GDM1 (cell line): ENCODE data around the gene TMEM132E.

Experiments
- DNase-seq: peaks from one replicate; lab custom pipeline; 2025; lab: John Stamatoyannopoulos, UW

Gene TMEM132E

DNA sequence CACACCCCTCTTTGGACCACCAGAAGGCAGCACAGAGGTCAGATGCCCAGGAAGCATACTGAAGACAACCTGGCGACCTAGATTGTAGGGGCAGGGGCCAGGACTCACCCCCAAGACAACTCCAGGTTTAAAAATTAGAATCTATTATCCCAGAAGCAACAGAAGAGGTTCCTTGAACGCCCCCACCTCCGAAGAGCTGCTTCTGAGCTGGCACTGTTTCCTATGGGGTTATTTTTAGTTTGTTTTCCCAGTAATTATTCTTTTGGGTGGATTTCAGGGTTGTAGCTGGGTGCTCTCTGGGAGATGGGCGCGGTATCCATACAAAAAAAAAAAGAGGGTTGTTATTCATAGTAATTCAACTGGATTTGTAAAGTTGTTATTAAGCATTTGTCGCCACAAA lies 10.4 kb upstream of the TMEM132E start:
- DNase-seq: no peak

- no peak for DNase-seq
These were observed 9.8 kb upstream of the TMEM132E start for GRCh38 chr17:34569591-34569990.

- DNase-seq: no peak
These were observed 8.9 kb upstream of the TMEM132E start for GRCh38 chr17:34570506-34570905.

GRCh38 chr17:34571428-34572130 lies 7.8 kb upstream of the TMEM132E start:
- no peak for DNase-seq

DNA sequence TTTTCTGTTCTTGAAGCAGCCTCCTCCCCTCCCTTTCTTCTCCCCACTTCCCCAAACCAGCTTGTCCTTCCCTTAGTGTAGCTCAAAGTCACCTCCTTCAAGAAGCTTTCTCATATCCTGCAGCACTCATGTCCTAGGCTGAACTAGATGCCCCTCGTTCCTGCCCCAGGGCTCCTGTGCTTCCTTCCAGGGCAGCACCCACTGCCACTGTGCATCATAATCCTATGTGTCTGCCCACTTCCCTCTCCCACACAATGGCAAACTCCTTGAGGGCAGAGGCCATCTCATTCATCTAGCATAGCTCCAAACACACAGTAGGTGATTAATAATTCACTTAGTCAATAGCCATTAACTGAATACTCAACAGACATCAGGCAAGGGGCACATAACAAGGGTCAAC lies 6.9 kb upstream of the TMEM132E start:
- no peak for DNase-seq

GRCh38 chr17:34575182-34575581 lies 4.2 kb upstream of the TMEM132E start:
- DNase-seq: no peak

DNA sequence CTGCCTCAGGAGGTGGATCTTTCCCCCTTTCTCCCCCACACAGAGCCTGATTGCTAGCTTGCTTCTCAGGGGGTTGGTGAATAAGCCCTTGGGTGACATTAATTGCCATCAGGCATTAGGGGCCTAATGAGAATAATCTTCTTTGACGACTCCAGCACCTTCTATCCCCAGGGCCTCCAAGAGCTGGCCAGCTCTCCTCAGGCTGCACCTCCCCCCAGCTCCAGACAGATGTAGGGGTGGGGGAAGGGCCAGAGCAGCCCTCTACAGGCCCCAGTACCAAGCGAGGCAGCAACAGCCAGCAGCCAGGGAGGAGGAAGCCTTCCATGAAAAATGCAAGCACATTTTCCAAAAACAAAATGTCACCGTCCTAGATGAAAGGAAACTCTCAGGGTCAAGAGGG lies 1.4 kb upstream of the TMEM132E start:
- no peak for DNase-seq

- DNase-seq: no peak
These were observed 746 bp upstream of the TMEM132E start for GRCh38 chr17:34578656-34579016.

DNA sequence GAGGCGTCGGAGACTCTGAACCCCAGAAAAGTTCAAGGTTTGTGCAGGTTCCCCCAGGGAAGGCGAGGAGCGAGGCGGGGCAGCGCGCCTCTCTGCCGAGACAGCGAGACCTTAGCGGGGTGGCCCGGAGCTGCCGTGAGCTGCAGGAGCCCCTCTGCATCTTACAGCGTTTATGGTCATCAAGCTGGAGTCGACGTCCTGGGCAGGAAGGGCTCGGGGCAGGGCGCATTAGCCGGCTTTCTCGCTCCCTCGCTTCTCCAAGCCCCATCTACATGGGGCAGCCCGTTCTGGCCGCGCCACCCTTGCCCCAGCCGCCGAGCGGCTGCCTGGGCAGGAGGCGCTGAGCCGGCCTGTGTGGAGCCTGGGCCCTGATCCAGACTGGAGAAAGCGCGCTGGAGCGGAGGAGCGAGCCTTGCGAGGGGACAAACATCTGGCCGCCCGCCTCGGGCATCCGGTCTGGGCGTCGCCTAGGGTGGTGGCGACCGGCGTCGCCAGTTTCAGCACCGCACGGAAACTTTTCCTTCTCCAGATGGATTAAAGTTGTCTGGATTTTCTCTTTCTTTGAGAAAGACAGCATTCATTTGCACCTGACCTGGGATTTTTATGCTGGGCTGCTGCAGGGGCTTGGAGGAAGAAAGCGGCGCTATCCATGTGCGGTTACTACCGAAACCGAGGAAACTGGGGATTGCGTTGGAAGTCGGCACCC lies 750 bp downstream of the TMEM132E start:
- no peak for DNase-seq

DNA sequence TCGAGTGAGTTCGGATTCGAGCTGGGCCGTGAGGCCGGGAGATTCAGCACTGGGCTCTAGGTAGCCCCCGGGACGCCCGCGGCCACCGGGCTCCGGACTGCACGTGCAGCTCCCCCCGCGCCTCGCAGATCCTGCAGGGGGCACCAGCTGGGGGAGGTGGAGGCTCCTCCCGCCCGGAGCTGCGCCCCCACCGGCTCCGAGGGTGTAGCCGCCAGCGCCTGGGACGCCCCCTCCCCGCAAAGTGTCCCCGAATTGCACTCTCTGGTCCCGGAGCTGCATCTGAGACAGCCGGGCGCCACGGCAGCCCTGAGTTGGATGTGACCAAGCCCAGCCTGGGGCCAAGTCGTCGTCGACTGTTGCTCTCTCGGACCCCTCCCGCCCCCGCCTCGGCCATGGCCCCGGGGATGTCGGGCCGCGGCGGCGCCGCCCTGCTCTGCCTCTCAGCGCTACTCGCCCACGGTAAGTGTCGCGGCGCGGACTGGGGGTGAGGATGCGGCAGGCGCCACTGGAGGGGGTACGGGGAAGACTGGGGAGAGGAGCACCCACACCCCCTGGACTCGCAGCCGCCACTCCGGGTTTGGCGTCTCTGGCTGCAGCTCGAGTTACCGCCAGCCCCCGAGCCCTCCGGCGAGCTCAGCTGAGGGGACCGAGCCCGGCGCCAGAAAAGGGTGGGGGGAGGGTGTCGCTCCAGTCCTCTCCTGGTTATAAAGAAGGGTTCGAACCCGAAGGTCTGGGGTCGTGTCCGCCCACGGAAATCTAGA lies 1.5 kb downstream of the TMEM132E start:
- no peak for DNase-seq

GRCh38 chr17:34581446-34582184 lies 2.2 kb downstream of the TMEM132E start:
- no peak for DNase-seq

GRCh38 chr17:34582185-34582900 lies 3.0 kb downstream of the TMEM132E start:
- DNase-seq: no peak

- DNase-seq: no peak
These were observed 3.5 kb downstream of the TMEM132E start for GRCh38 chr17:34582901-34583245.

DNA sequence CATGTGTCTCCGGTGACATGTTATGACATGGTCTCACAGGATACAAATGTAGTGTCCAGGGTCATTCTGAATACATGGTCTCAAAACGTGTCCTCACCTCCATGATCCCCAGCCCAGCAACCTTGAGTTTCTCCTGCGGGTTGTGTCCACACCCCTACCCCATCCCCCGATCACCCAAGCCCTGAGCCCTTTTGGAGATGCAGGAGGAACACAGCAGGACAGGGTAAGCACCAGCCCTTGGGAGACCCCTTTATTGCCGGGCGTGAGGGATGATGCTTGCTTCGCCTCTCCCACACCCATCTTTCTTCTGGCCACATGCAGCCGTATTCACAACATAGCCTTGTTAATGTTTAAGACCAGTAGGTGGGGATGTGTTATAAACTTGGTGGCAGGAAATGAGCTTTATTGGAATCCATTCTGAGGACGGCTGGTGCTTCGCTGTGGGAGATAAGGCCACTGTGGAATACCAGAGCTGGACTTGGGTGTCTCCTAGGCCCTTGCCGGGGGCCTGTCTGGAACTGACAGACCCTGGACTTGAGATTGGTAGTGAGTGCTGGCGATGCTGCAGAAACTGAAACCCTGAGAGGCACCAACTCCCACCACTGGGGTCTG lies 5.5 kb downstream of the TMEM132E start:
- no peak for DNase-seq

- no peak for DNase-seq
These were observed 7.0 kb downstream of the TMEM132E start for GRCh38 chr17:34586346-34586846.

GRCh38 chr17:34588266-34588665 lies 8.9 kb downstream of the TMEM132E start:
- no peak for DNase-seq

DNA sequence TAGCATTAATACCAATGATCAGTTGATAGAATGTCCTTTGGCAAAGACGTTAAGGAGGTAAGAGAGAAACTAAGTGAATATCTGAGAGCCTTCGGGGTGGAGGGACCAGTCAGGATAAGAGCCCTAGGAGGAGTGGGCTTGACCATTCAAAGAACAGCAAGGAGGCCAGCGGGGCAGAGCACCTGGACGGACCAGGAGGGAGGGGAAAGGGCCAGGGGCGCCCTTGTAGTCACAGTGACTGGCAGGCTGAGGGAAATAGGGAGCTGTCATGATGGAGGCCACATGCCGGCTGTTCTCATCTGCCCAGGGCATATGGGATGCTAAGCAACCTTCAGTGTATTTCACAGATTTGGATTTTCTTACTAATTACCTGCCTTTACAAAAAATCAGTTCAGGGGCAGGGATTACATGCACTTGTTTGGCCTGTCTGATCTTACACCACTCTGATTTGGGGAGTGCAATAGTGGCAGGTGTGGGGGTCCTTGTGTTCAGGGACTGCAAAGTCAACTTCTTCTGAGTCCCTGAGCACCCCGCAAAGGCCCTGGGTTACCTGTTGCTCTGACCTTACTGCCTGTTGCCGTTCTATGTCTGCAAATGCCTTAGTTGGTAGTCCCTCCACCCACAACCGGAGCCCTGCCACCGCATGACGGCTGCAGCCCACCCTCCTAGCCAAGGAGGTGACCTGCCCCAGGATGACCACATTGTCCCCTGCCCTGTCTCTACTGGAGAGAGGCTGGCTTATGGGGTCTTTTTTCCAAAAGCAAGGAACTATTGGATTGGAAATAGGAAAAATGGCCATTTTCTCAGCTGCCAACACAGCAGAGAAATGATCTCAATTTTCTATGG lies 10.0 kb downstream of the TMEM132E start:
- no peak for DNase-seq

DNA sequence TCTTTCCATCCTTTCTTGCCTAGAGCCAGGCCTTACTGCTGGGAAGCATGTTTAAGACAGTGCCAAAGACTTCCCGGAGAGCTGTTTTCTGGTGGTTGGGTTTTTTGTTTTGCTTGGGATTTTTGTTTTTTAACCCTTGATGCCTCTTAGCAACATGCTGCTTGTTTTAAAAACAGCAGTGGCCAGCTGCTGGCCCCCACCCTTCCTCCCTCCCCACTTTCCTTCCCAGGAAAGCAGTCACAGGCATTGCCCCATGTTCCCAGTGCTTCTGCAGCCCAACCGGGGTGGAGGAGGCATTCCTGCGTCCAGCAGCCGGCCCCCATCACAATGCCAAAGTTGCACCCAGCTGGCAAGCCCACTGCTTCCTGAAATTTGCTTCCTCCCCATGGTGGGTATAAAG lies 12.6 kb downstream of the TMEM132E start:
- no peak for DNase-seq

DNA sequence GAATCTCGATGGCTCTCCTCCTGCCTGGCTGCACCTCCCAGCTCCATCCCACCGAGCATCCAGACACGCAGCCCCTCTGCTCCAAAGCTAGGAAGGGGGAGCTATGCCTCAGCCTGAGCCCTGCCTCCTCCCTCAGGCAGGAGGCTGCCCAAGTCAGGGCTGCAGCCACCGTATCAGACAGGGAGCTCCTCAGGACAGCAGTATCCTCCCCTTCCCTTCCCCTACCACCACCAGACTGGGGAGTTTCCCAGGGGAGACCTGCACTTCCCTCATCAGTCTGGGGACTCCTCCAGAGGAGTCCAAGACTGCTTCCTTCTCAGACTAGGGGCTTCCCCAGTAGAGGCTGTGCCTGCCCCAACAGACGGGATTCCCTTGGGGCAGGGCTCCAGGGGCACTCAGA lies 17.5 kb downstream of the TMEM132E start:
- no peak for DNase-seq

GRCh38 chr17:34598161-34598776 lies 18.9 kb downstream of the TMEM132E start:
- no peak for DNase-seq
